Spleen (tissue), 7 donors: ENCODE data around the gene CHST15.

ENCODE experiments used
- CTCF ChIP-seq, 11 experiments: fragments of 200-600 bp in 7 of 11; fragments of 450-650 bp in 4 of 11; sonication (generic) in 4 of 11; IDR thresholded peaks in 8 of 11; conservative IDR thresholded peaks in 3 of 11; 1 replicate in 7 of 11; 2 replicates in 4 of 11; pipeline versions ENCODE4 v1.4.0 to v1.8.0; 2016 to 2021; ENCODE audit warnings: antibody characterized with exemption in 11 of 11, inconsistent platforms in 4 of 11, mild to moderate bottlenecking in 1 of 11
- POLR2A ChIP-seq, 3 donors: fragments of 450-650 bp; IDR thresholded peaks; one replicate each; pipeline ENCODE4 v1.5.1; 2017; ENCODE audit warnings: antibody characterized with exemption in 3 of 3, mild to moderate bottlenecking in 1 of 3
- POLR2AphosphoS5 ChIP-seq, 3 donors: sonication (generic); formaldehyde crosslinking; IDR thresholded peaks; one replicate each; pipeline ENCODE4 v1.5.1; 2017; ENCODE audit warnings: antibody characterized with exemption in 3 of 3
- donor health status: DM: no; HTN: no; CAD: no; lungs with moderate emphysema.
- donor health status: DM: no; HTN: no; CAD: no.
- donor health status: DM: no; HTN: no; CAD: no.

GRCh38 chr10:124064676-124065075 is 28.7 kb downstream of the CHST15 start:
- TF ChIP-seq POLR2A (IDR thresholded peaks at IDR 0.05) (no peak), CTCF (IDR thresholded peaks at IDR 0.05 in 8 of 11, conservative IDR thresholded peaks at IDR 0.05 in 3 of 11) (no peak), POLR2AphosphoS5 (IDR thresholded peaks at IDR 0.05) (no peak)
